Muscle of leg (tissue), 16 donors: Measurements from ENCODE around the gene ALPK3. TPM values are rescaled to one million over a fixed set of nuclear protein-coding genes. Genes with fewer than 3 reads are reported as not detected.

Source experiments
- DNase-seq: peaks from one replicate; pipeline ENCODE4 v3.0.0; 2013
- H3K27ac ChIP-seq: one replicate; pipeline ENCODE4 v1.5.1; 2013; ENCODE audit warnings: mild to moderate bottlenecking, low read length, control low read depth
- H3K27me3 ChIP-seq: one replicate; pipeline ENCODE4 v1.6.1; 2013; ENCODE audit warnings: low read length; ENCODE audit not compliant: control insufficient read depth, insufficient read depth
- H3K36me3 ChIP-seq: one replicate; pipeline ENCODE4 v1.6.1; 2013; ENCODE audit warnings: low read length; ENCODE audit not compliant: control insufficient read depth, insufficient read depth
- H3K4me1 ChIP-seq: one replicate; pipeline ENCODE4 v1.6.1; 2013; ENCODE audit warnings: low read length; ENCODE audit not compliant: control insufficient read depth, insufficient read depth
- H3K4me3 ChIP-seq: one replicate; pipeline ENCODE4 v1.5.1; 2013; ENCODE audit warnings: low read length, control low read depth
- H3K9me3 ChIP-seq: replicated peaks from 2 replicates; pipeline ENCODE4 v1.6.1; 2013; ENCODE audit warnings: low read depth, low read length; ENCODE audit not compliant: control insufficient read depth
- WGBS: methylation state at CpG from one replicate; pipeline ENCODE4 v1.1.5; 2013; ENCODE audit warnings: missing lambda C conversion rate; ENCODE audit not compliant: insufficient coverage; 5-methylcytosine and 5-hydroxymethylcytosine counted together
- long read RNA-seq, 11 donors: transcript quantifications; one replicate each; lab custom pipeline, GENCODE V29; 2026
- polyA plus RNA-seq, 8 donors: library from polyadenylated mRNA; unstranded; fragments of 120-200 nt; gene quantifications; one replicate each; pipeline versions ENCODE4 v1.2.1 to v1.2.3, GENCODE V29; 2013; ENCODE audit warnings: inconsistent platforms in 1 of 8, low replicate concordance in 1 of 8; ENCODE audit not compliant: insufficient read length in 8 of 8, insufficient read depth in 1 of 8
- total RNA-seq: library from RNA; stranded (reverse); fragments of 120-200 nt; gene quantifications from one replicate; pipeline ENCODE4 v1.2.4, GENCODE V29; 2013

The ALPK3 gene
- total RNA-seq (35.9 TPM), polyA plus RNA-seq (100 to 1,000 TPM in 1 of 8 donors, 10 to 100 TPM in 7; 55.3 to 106 (median 69.6) TPM)
- long read RNA-seq, donor 1, full-length matches to known transcripts: 3 of 19 reads
- long read RNA-seq, donor 1, partial matches to known transcripts: 16 of 19 reads
- long read RNA-seq, donor 1, other reads (novel, unspliced or antisense): 0 of 19 reads
- long read RNA-seq, donor 2: 0 reads
- long read RNA-seq, donor 3, full-length matches to known transcripts: 11 of 117 reads
- long read RNA-seq, donor 3, partial matches to known transcripts: 106 of 117 reads
- long read RNA-seq, donor 3, other reads (novel, unspliced or antisense): 0 of 117 reads
- long read RNA-seq, donor 4, partial matches to known transcripts: 25 of 25 reads
- long read RNA-seq, donor 4, other reads (novel, unspliced or antisense): 0 of 25 reads
- long read RNA-seq, donor 5, partial matches to known transcripts: 75 of 78 reads
- long read RNA-seq, donor 5, other reads (novel, unspliced or antisense): 0 of 78 reads
- long read RNA-seq, donor 6, full-length matches to known transcripts: 6 of 220 reads
- long read RNA-seq, donor 6, partial matches to known transcripts: 214 of 220 reads
- long read RNA-seq, donor 6, other reads (novel, unspliced or antisense): 0 of 220 reads
- long read RNA-seq, donor 7, partial matches to known transcripts: 44 of 46 reads
- long read RNA-seq, donor 7, other reads (novel, unspliced or antisense): 0 of 46 reads
- long read RNA-seq, donor 8, partial matches to known transcripts: 24 of 26 reads
- long read RNA-seq, donor 8, other reads (novel, unspliced or antisense): 0 of 26 reads
- long read RNA-seq, donor 9, full-length matches to known transcripts: 4 of 69 reads
- long read RNA-seq, donor 9, partial matches to known transcripts: 65 of 69 reads
- long read RNA-seq, donor 9, other reads (novel, unspliced or antisense): 0 of 69 reads
- long read RNA-seq, donor 10, partial matches to known transcripts: 48 of 50 reads
- long read RNA-seq, donor 10, other reads (novel, unspliced or antisense): 0 of 50 reads
- long read RNA-seq, donor 11, partial matches to known transcripts: 44 of 44 reads
- long read RNA-seq, donor 11, other reads (novel, unspliced or antisense): 0 of 44 reads

GRCh38 chr15:84816694-84817465 lies at the start of gene ALPK3:
TSS of gene ALPK3 (plus strand) at chr15:84817356. CDS start at chr15:84817453, 97 bp downstream.
- DNase-seq: peak; percentile 87
- peak within 1 kb of the TSS; percentile 96 for H3K27ac ChIP-seq
- H3K27me3 ChIP-seq: peaks cover 2% of the 10 kb centered on the region
- H3K4me1 ChIP-seq: peaks cover 52% of the 10 kb centered on the region
- 9% methylated on average over 59 of the region's 63 CpGs for WGBS
- peak within 1 kb of the TSS; percentile 75 for H3K4me3 ChIP-seq
- peaks cover 17% of the 10 kb centered on the region for H3K36me3 ChIP-seq
- no peaks in the 10 kb centered on the region for H3K9me3 ChIP-seq

GRCh38 chr15:84772031-84772430 lies 45.1 kb upstream of the ALPK3 start:
- H3K36me3 ChIP-seq: peaks cover 43% of the 10 kb centered on the region
- no peak for DNase-seq
- H3K4me1 ChIP-seq: no peaks in the 10 kb centered on the region
- no peaks in the 10 kb centered on the region for H3K27me3 ChIP-seq
- WGBS: 40% methylated on average over 3 of the region's 5 CpGs
- no peaks in the 10 kb centered on the region for H3K9me3 ChIP-seq
- no peak overlapping the region for H3K27ac ChIP-seq
- no peak overlapping the region for H3K4me3 ChIP-seq

- no peaks in the 10 kb centered on the region for H3K4me1 ChIP-seq
- no CpG with 5 or more reads among the region's 2 CpGs for WGBS
- H3K36me3 ChIP-seq: peaks cover 40% of the 10 kb centered on the region
- DNase-seq: no peak
- H3K27ac ChIP-seq: no peak overlapping the region
- no peak overlapping the region for H3K4me3 ChIP-seq
- no peaks in the 10 kb centered on the region for H3K27me3 ChIP-seq
- H3K9me3 ChIP-seq: no peaks in the 10 kb centered on the region
Measured at GRCh38 chr15:84772467-84772866, 44.7 kb upstream of the ALPK3 start.

- Histone ChIP-seq H3K9me3 (no peaks in the 10 kb centered on the region), H3K27ac (no peak overlapping the region), H3K4me1 (no peaks in the 10 kb centered on the region), H3K36me3 (peaks cover 36% of the 10 kb centered on the region), H3K27me3 (no peaks in the 10 kb centered on the region), H3K4me3 (no peak overlapping the region)
- peak; percentile 43 for DNase-seq
- no CpG with 5 or more reads among the region's 3 CpGs for WGBS
Measured at GRCh38 chr15:84773716-84774115, 43.4 kb upstream of the ALPK3 start.

- Histone ChIP-seq H3K36me3 (peaks cover 27% of the 10 kb centered on the region), H3K27me3 (no peaks in the 10 kb centered on the region), H3K9me3 (no peaks in the 10 kb centered on the region), H3K27ac (no peak overlapping the region), H3K4me3 (no peak overlapping the region), H3K4me1 (no peaks in the 10 kb centered on the region)
- 75% methylated on average over 1 of the region's 1 CpG for WGBS
- no peak for DNase-seq
Measured at GRCh38 chr15:84775867-84776449, 41.2 kb upstream of the ALPK3 start.

- Histone ChIP-seq H3K9me3 (no peaks in the 10 kb centered on the region), H3K4me3 (no peak overlapping the region), H3K36me3 (peaks cover 31% of the 10 kb centered on the region), H3K27ac (no peak overlapping the region), H3K27me3 (no peaks in the 10 kb centered on the region), H3K4me1 (no peaks in the 10 kb centered on the region)
- no peak for DNase-seq
- 73% methylated on average over 8 of the region's 13 CpGs for WGBS
Measured at GRCh38 chr15:84778194-84778593, 39.0 kb upstream of the ALPK3 start.

GRCh38 chr15:84780492-84780891 lies 36.7 kb upstream of the ALPK3 start:
- Histone ChIP-seq H3K27ac (no peak overlapping the region), H3K9me3 (no peaks in the 10 kb centered on the region), H3K36me3 (peaks cover 46% of the 10 kb centered on the region), H3K27me3 (no peaks in the 10 kb centered on the region), H3K4me1 (peaks cover 7% of the 10 kb centered on the region), H3K4me3 (no peak overlapping the region)
- no CpG with 5 or more reads among the region's 3 CpGs for WGBS
- DNase-seq: no peak

GRCh38 chr15:84781495-84781894 lies 35.7 kb upstream of the ALPK3 start:
- peaks cover 11% of the 10 kb centered on the region for H3K4me1 ChIP-seq
- H3K27me3 ChIP-seq: no peaks in the 10 kb centered on the region
- no peak overlapping the region for H3K4me3 ChIP-seq
- no peak overlapping the region for H3K27ac ChIP-seq
- H3K9me3 ChIP-seq: no peaks in the 10 kb centered on the region
- peaks cover 53% of the 10 kb centered on the region for H3K36me3 ChIP-seq
- no peak for DNase-seq
- no CpG with 5 or more reads among the region's 1 CpG for WGBS

GRCh38 chr15:84782346-84782745 lies 34.8 kb upstream of the ALPK3 start:
- H3K27ac ChIP-seq: no peak overlapping the region
- H3K4me3 ChIP-seq: no peak overlapping the region
- H3K27me3 ChIP-seq: no peaks in the 10 kb centered on the region
- H3K4me1 ChIP-seq: peaks cover 15% of the 10 kb centered on the region
- H3K36me3 ChIP-seq: peaks cover 59% of the 10 kb centered on the region
- DNase-seq: no peak
- no peaks in the 10 kb centered on the region for H3K9me3 ChIP-seq
